Vagina (tissue), 2 donors: Measurements from ENCODE around the gene RCAN2.

Experiments
- POLR2A ChIP-seq, 2 donors: fragments of 450-650 bp; IDR thresholded peaks; one replicate each; pipeline ENCODE4 v1.6.1; 2017; ENCODE audit warnings: antibody characterized with exemption in 2 of 2, mild to moderate bottlenecking in 2 of 2, moderate library complexity in 2 of 2
- POLR2AphosphoS5 ChIP-seq, 2 donors: sonication (generic); formaldehyde crosslinking; IDR thresholded peaks; one replicate each; pipeline ENCODE4 v1.9.0; 2017; ENCODE audit warnings: antibody characterized with exemption in 2 of 2, mild to moderate bottlenecking in 2 of 2, low read depth in 1 of 2; ENCODE audit not compliant: insufficient read depth in 1 of 2
- TF ChIP-seq, protein P1 (sequence below), 3 experiments: fragments of 450-650 bp in 2 of 3; fragments of 200-600 bp in 1 of 3; sonication (generic) in 1 of 3; IDR thresholded peaks; one replicate each; pipeline ENCODE4 v1.5.1; 2017 to 2019; ENCODE audit warnings: antibody characterized with exemption in 3 of 3, mild to moderate bottlenecking in 2 of 3, moderate library complexity in 2 of 3

DNA sequence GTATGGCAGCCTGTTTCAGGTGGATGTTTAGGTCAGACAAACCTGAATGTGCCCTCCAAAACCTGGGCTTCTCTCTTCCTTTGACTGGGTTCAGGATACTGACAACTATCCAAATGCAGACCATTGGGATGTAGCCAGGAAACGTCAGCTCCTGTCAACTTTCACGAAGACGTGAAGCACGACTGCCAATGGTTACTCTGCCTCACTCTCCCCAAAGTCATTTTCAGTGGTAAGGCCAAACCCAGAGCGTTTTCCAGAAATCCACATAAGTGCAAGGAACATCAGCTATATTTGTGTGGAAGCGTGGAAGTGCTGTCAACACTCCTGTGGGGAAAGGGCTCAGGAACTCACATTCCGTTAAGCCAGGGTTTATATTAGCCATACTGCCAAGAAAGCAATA lies 20.1 kb upstream of the RCAN2 start:
- TF ChIP-seq POLR2AphosphoS5 (IDR thresholded peaks at IDR 0.05; ENCODE audit: insufficient read depth in 1 of 2, low read depth in 1 of 2) (no peak), POLR2A (IDR thresholded peaks at IDR 0.05) (no peak)
- TF ChIP-seq, protein P1, sequence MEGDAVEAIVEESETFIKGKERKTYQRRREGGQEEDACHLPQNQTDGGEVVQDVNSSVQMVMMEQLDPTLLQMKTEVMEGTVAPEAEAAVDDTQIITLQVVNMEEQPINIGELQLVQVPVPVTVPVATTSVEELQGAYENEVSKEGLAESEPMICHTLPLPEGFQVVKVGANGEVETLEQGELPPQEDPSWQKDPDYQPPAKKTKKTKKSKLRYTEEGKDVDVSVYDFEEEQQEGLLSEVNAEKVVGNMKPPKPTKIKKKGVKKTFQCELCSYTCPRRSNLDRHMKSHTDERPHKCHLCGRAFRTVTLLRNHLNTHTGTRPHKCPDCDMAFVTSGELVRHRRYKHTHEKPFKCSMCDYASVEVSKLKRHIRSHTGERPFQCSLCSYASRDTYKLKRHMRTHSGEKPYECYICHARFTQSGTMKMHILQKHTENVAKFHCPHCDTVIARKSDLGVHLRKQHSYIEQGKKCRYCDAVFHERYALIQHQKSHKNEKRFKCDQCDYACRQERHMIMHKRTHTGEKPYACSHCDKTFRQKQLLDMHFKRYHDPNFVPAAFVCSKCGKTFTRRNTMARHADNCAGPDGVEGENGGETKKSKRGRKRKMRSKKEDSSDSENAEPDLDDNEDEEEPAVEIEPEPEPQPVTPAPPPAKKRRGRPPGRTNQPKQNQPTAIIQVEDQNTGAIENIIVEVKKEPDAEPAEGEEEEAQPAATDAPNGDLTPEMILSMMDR (IDR thresholded peaks at IDR 0.05): no peak
